GM12878 (cell line): ENCODE results near the gene FMO3. TPM values are rescaled to one million over a fixed set of nuclear protein-coding genes. Genes with fewer than 3 reads are reported as not detected.

ENCODE experiments used
- ATAC-seq: fragments of 200-7000 bp; cut with Tn5 transposase; 3 replicates; pipeline ENCODE4 v1.9.1; 2020; ENCODE audit warnings: mild to moderate bottlenecking, moderate library complexity
- BruUV-seq: library from RNA; stranded (reverse); fragments of 400-500 nt; replicated peaks from 2 replicates; lab custom pipeline; 2021; lab: Mats Ljungman, UMichigan
- CTCF ChIA-PET: fragments of 300-600 bp; sonication (Branson Sonifier 250); formaldehyde crosslinking; extraction: SDS; loops from one replicate; lab custom pipeline; 2021; ENCODE audit warnings: inconsistent platforms; lab: Yijun Ruan, JAX
- POLR2A ChIA-PET: fragments of 350-600 bp; formaldehyde crosslinking; extraction: SDS; loops from one replicate; lab custom pipeline; 2021; ENCODE audit warnings: inconsistent platforms; lab: Charles Lee
- RAD21 ChIA-PET: fragments of 300-600 bp; sonication (Branson Sonifier 250); formaldehyde crosslinking; loops from one replicate; lab custom pipeline; 2023; ENCODE audit warnings: antibody characterized with exemption; ENCODE audit not compliant: unreplicated experiment; lab: Charles Lee
- SMC1A ChIA-PET: fragments of 300-600 bp; sonication (Branson Sonifier 250); formaldehyde crosslinking; loops from one replicate; lab custom pipeline; 2023; ENCODE audit not compliant: unreplicated experiment, uncharacterized antibody; lab: Charles Lee
- DNase-seq: peaks from one replicate; pipeline ENCODE4 v3.0.0-alpha.2; 2011; ENCODE audit warnings: low read depth, low spot score
- FAIRE-seq: peaks from 3 replicates; lab custom pipeline; 2011; peaks lifted over from hg19 to GRCh38; lab: Jason Lieb, UNC
- H2AFZ ChIP-seq: 2 replicates; pipeline ENCODE4 v1.6.0; 2011; ENCODE audit warnings: low read depth, low read length, control low read depth; ENCODE audit not compliant: control insufficient read depth
- H3K27ac ChIP-seq: 2 replicates; pipeline ENCODE4 v1.5.1; 2011; ENCODE audit warnings: control low read depth; ENCODE audit not compliant: control insufficient read depth, insufficient read depth
- H3K27me3 ChIP-seq, 2 experiments: replicated peaks in 1 of 2; 2 replicates each; pipeline versions ENCODE4 v1.6.0 to v1.6.1; 2011; ENCODE audit warnings: low read length in 1 of 2; ENCODE audit not compliant: control insufficient read depth in 2 of 2, insufficient read depth in 2 of 2
- H3K36me3 ChIP-seq, 2 experiments: 2 replicates each; pipeline ENCODE4 v1.5.1; 2011; ENCODE audit warnings: low read length in 1 of 2; ENCODE audit not compliant: control insufficient read depth in 2 of 2, insufficient read depth in 2 of 2
- H3K4me1 ChIP-seq: 2 replicates; pipeline ENCODE4 v1.6.1; 2011; ENCODE audit warnings: mild to moderate bottlenecking, low read length, moderate library complexity, mixed read lengths; ENCODE audit not compliant: control insufficient read depth, insufficient read depth
- H3K4me2 ChIP-seq: 2 replicates; pipeline ENCODE4 v1.6.0; 2011; ENCODE audit warnings: control low read depth; ENCODE audit not compliant: control insufficient read depth, insufficient read depth
- H3K4me3 ChIP-seq: fragments of 200-600 bp; sonication (generic); 2 replicates; pipeline ENCODE4 v1.5.1; 2016
- H3K79me2 ChIP-seq: 2 replicates; pipeline ENCODE4 v1.6.0; 2011; ENCODE audit warnings: low read length; ENCODE audit not compliant: control insufficient read depth, insufficient read depth
- H3K9ac ChIP-seq: 2 replicates; pipeline ENCODE4 v1.8.0; 2011; ENCODE audit warnings: low read length, control low read depth, mixed read lengths; ENCODE audit not compliant: control insufficient read depth, insufficient read depth
- H3K9me3 ChIP-seq: replicated peaks from 3 replicates; pipeline ENCODE4 v1.5.1; 2011; ENCODE audit warnings: mild to moderate bottlenecking, low read length; ENCODE audit not compliant: control insufficient read depth, insufficient read depth
- H4K20me1 ChIP-seq: 2 replicates; pipeline ENCODE4 v1.6.0; 2011; ENCODE audit not compliant: control insufficient read depth, insufficient read depth
- BACH1 ChIP-seq: fragments of 450-650 bp; IDR thresholded peaks from 2 replicates; pipeline ENCODE4 v1.6.1; 2017; ENCODE audit warnings: mild to moderate bottlenecking, borderline replicate concordance
- CBFB ChIP-seq: IDR thresholded peaks from 2 replicates; pipeline ENCODE4 v1.6.1; 2016; ENCODE audit warnings: antibody characterized with exemption, low read depth
- CHD4 ChIP-seq: fragments of 200-600 bp; sonication (generic); IDR thresholded peaks from 2 replicates; pipeline ENCODE4 v1.6.1; 2016; ENCODE audit warnings: mild to moderate bottlenecking
- EZH2 ChIP-seq: IDR thresholded peaks from 2 replicates; pipeline ENCODE4 v1.6.1; 2012; ENCODE audit warnings: low read depth, mild to moderate bottlenecking, control low read depth, inconsistent platforms, low read length, borderline replicate concordance; ENCODE audit not compliant: control insufficient read depth
- HDAC6 ChIP-seq: fragments of 200-600 bp; sonication (generic); IDR thresholded peaks from one replicate; pipeline ENCODE4 v1.8.0; 2017; ENCODE audit warnings: antibody characterized with exemption; ENCODE audit not compliant: unreplicated experiment
- IKZF2 ChIP-seq, 2 experiments: fragments of 450-650 bp; IDR thresholded peaks; 2 replicates each; pipeline ENCODE4 v1.6.1; 2017; ENCODE audit warnings: mild to moderate bottlenecking in 2 of 2, moderate library complexity in 2 of 2
- MLLT1 ChIP-seq: fragments of 450-650 bp; IDR thresholded peaks from 2 replicates; pipeline ENCODE4 v1.6.1; 2016; ENCODE audit warnings: mild to moderate bottlenecking
- NFIC ChIP-seq: IDR thresholded peaks from 2 replicates; pipeline ENCODE4 v1.6.1; 2012; ENCODE audit warnings: low read depth, mild to moderate bottlenecking, inconsistent platforms, low read length, moderate library complexity
- NKRF ChIP-seq: fragments of 450-650 bp; conservative IDR thresholded peaks from 2 replicates; pipeline ENCODE4 v1.6.1; 2017; ENCODE audit warnings: mild to moderate bottlenecking, moderate library complexity
- NR2F1 ChIP-seq: fragments of 450-650 bp; conservative IDR thresholded peaks from 2 replicates; pipeline ENCODE4 v1.6.1; 2017; ENCODE audit warnings: mild to moderate bottlenecking
- PAX5 ChIP-seq: IDR thresholded peaks from 2 replicates; pipeline ENCODE4 v1.6.1; 2011; ENCODE audit warnings: low read depth, low read length, borderline replicate concordance
- PML ChIP-seq: IDR thresholded peaks from 2 replicates; pipeline ENCODE4 v1.6.1; 2012; ENCODE audit warnings: low read length, inconsistent platforms
- POLR2AphosphoS2 ChIP-seq: IDR thresholded peaks from 2 replicates; pipeline ENCODE4 v1.6.1; 2011; ENCODE audit warnings: low read depth, mild to moderate bottlenecking, low read length, improper control_type of control experiment, moderate library complexity
- RCOR1 ChIP-seq: conservative IDR thresholded peaks from 2 replicates; pipeline ENCODE4 v1.6.1; 2012; ENCODE audit warnings: low read depth, low read length, improper control_type of control experiment
- RUNX3 ChIP-seq: IDR thresholded peaks from 2 replicates; pipeline ENCODE4 v1.6.1; 2012; ENCODE audit warnings: low read length, inconsistent platforms
- SUPT20H ChIP-seq: IDR thresholded peaks from 2 replicates; pipeline ENCODE4 v1.6.1; 2011; ENCODE audit warnings: low read depth, mild to moderate bottlenecking, low read length, moderate library complexity, borderline replicate concordance; ENCODE audit not compliant: control insufficient read depth
- TCF3 ChIP-seq: IDR thresholded peaks from 2 replicates; pipeline ENCODE4 v1.6.1; 2012; ENCODE audit warnings: low read depth, mild to moderate bottlenecking, low read length, borderline replicate concordance; ENCODE audit not compliant: insufficient read depth
- WRNIP1 ChIP-seq: IDR thresholded peaks from 2 replicates; pipeline ENCODE4 v1.6.1; 2011; ENCODE audit warnings: low read depth, low read length, improper control_type of control experiment, borderline replicate concordance
- WGBS: methylation state at CpG from one replicate; pipeline ENCODE4 v1.1.6; 2016; ENCODE audit warnings: low lambda C conversion rate; ENCODE audit not compliant: insufficient replicate concordance, insufficient coverage; ENCODE audit errors: missing lambda C conversion rate; 5-methylcytosine and 5-hydroxymethylcytosine counted together
- in situ Hi-C: fragments of 300-500 bp; cut with MboI; formaldehyde crosslinking; loops from 9 replicates; pipeline ENCODE4 v1.14.3; 2018; ENCODE audit warnings: mixed read lengths
- intact Hi-C: fragments of 100-400 bp; cut with micrococcal nuclease; formaldehyde crosslinking; loops from one replicate; pipeline ENCODE4 v1.14.2; 2022; ENCODE audit not compliant: unreplicated experiment
- polyA plus RNA-seq, 11 experiments: library from polyadenylated mRNA; depleted of rRNA in 4 of 11; unstranded in 6 of 11; stranded (reverse) in 5 of 11; fragments of >200 nt; fragmentation: Nextera tagmentation in 4 of 11; fragmentation: Illumina TruSeq in 1 of 11; extraction: Ambion mirVana in 4 of 11; extraction: Trizol in 1 of 11; gene quantifications; 1 replicate in 1 of 11; 2 replicates in 10 of 11; pipeline versions ENCODE4 v1.2.1 to v1.2.3, GENCODE V29; 2011 to 2016; ENCODE audit warnings: inconsistent platforms in 2 of 11, missing spikeins in 2 of 11, low read depth in 1 of 11
- total RNA-seq, 4 experiments: library from RNA; depleted of rRNA in 3 of 4; stranded (reverse); fragments of >200 nt in 3 of 4; fragmentation: Illumina TruSeq in 1 of 4; extraction: Trizol in 1 of 4; gene quantifications; 2 replicates each; pipeline versions ENCODE4 v1.2.1 to v1.2.3, GENCODE V29; 2013 to 2021

FMO3 gene
- total and polyA plus RNA-seq, 10 of the 15 experiments (the other 5 are each of a cell fraction or from before 2014, with no cell fraction given) = 0.08 to 0.10 TPM; not detected in 8

DNA sequence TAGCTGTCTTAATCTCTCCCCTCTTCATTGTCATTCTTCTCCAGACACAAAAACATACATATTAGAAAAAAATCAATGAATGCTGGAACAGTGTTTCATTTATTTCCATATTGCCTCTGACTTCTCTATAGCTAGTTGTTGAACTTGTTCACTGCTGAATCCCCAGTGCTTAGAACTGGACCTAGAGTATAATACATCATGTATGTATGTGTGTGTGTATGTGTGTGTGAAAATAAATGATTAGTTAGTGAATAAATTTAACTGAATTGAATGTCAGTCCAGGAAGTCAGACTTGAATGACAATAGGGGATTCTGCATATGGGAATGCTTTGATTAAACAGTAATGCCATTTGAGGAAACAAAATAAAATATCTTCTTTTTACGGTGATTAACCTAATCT, 36.4 kb downstream of the FMO3 start:
- POLR2A ChIA-PET = interaction anchor here (0.6 kb wide), 1 partner anchor 188 kb away, joined by 3 read pairs; no protein-coding TSS in a partner anchor
- Histone ChIP-seq H3K9me3 (no peaks in the 10 kb centered on the region), H3K36me3 (no peaks in the 10 kb centered on the region), H3K4me2 (no peak overlapping the region), H3K4me3 (no peak overlapping the region), H2AFZ (no peak overlapping the region), H3K79me2 (no peaks in the 10 kb centered on the region), H3K9ac (no peak overlapping the region), H3K4me1 (no peaks in the 10 kb centered on the region), H3K27ac (no peak overlapping the region), H3K27me3 (no peaks in the 10 kb centered on the region), H4K20me1 (no peaks in the 10 kb centered on the region)
- in situ Hi-C loops (no loop called here), intact Hi-C loops (no loop called here)
- RAD21 ChIA-PET = no interaction called here
- WGBS = 76% methylated on average over 1 of the region's 1 CpG
- no peak for DNase-seq
- FAIRE-seq = no peak
- CTCF ChIA-PET = no interaction called here
- BruUV-seq = no TSS peak
- ATAC-seq = no peak
- SMC1A ChIA-PET = no interaction called here
- no peak for TF ChIP-seq HDAC6
- no peak for TF ChIP-seq MLLT1
- no peak for TF ChIP-seq CHD4
- no peak for TF ChIP-seq PML
- TF ChIP-seq IKZF2 (IDR thresholded peaks at IDR 0.05) = no peak
- TF ChIP-seq EZH2 = no peak
- no peak for TF ChIP-seq CBFB

- no peaks in the 10 kb centered on the region for H3K79me2 ChIP-seq
- no peak overlapping the region for H2AFZ ChIP-seq
- no peak overlapping the region for H3K27ac ChIP-seq
- ChIA-PET POLR2A (no interaction called here), CTCF (no interaction called here), SMC1A (no interaction called here), RAD21 (no interaction called here)
- H4K20me1 ChIP-seq = no peaks in the 10 kb centered on the region
- ATAC-seq (no peak), FAIRE-seq (no peak), DNase-seq (no peak)
- BruUV-seq = no TSS peak
- 3% methylated on average over 2 of the region's 2 CpGs for WGBS
- no peaks in the 10 kb centered on the region for H3K9me3 ChIP-seq
- H3K4me3 ChIP-seq = no peak overlapping the region
- H3K27me3 ChIP-seq = no peaks in the 10 kb centered on the region
- intact Hi-C loops = no loop called here
- H3K9ac ChIP-seq = no peak overlapping the region
- no peak overlapping the region for H3K4me2 ChIP-seq
- H3K4me1 ChIP-seq = no peaks in the 10 kb centered on the region
- in situ Hi-C loops = no loop called here
- H3K36me3 ChIP-seq = no peaks in the 10 kb centered on the region
- no peak for TF ChIP-seq NKRF
- no peak for TF ChIP-seq NR2F1
- no peak for TF ChIP-seq RUNX3
- no peak for TF ChIP-seq BACH1
- no peak for TF ChIP-seq POLR2AphosphoS2
- no peak for TF ChIP-seq PAX5
- TF ChIP-seq NFIC = no peak
- TF ChIP-seq SUPT20H = no peak
- TF ChIP-seq RCOR1 = no peak
- no peak for TF ChIP-seq TCF3
- TF ChIP-seq WRNIP1 = no peak
Measured at GRCh38 chr1:171127501-171127900, 36.8 kb downstream of the FMO3 start.
